ENCODE data around the gene TAGLN2. TPM values are rescaled to one million over a fixed set of nuclear protein-coding genes. Genes with fewer than 3 reads are reported as not detected.

The TAGLN2 gene
- total and polyA plus RNA-seq, 9 of the 15 experiments (the other 6 are each of a cell fraction or from before 2014, with no cell fraction given): 192 to 683 (median 455) TPM

DNA sequence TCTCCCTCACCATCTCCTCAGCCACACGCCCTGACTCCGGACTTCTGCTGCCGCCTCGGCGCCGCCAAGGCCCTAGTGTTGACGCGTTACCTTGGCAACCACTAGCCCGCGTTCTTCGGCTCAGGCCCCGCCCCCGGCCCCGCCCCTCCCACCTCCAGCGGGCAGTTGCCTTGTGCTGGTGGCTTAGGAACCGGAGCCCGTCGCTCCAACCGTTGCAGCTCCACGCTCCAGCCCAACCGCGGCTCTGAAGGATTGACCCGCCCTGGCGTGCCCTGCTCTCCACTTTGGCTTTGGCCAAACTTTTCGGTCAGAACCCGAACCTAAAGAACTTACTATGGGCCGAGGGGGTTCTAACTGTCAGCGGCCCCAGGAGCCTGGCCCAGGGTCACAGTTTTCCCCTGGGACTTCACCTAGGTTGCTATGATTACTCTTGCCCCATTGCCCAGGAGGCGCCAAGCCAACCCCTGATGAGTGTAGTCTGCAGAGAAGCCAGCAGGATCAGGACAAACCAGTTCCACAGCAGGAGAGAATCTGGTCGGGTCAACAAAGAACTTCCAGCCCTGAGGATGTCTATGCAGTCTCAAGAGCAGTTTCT, 25.1 kb downstream of the TAGLN2 start, which contains the start of gene CFAP45:
CFAP45 (minus strand) TSS at position 80 of the 595 bp plus-strand sequence; CDS start at position 13, 67 bp downstream.
- DNase-seq (ENCODE audit: extremely low read depth in 1 of 4, low spot score in 3 of 4) (peak; percentile 93 to 98 (median 96)), FAIRE-seq (peak; percentile 49), ATAC-seq (peak; percentile 98)
- Histone ChIP-seq H4K20me1 (replicated peaks; ENCODE audit: control insufficient read depth, insufficient read depth, low read length) (no peaks in the 10 kb centered on the region), H3K9me1 (ENCODE audit: control insufficient read depth, insufficient read depth, low read length) (no peaks in the 10 kb centered on the region), H3K4me2 (ENCODE audit: insufficient read depth, low read length) (peak within 1 kb of the TSS; percentile 50), H3K27ac (ENCODE audit: extremely low read depth, low read depth, low read length) (peak within 1 kb of the TSS; percentile 60; the same call in 1 of the 3 replicates), H3K79me2 (ENCODE audit: control insufficient read depth, insufficient read depth, low read length) (no peaks in the 10 kb centered on the region), H3K36me3 (ENCODE audit: control insufficient read depth, insufficient read depth, low read length) (no peaks in the 10 kb centered on the region), H3K4me1 (replicated peaks in 1 of 2; ENCODE audit: control insufficient read depth in 2 of 2, insufficient read depth in 2 of 2, low read length in 2 of 2) (peaks cover 18 to 30% of the 10 kb centered on the region in 2 experiments), H3K9me3 (replicated peaks; ENCODE audit: control insufficient read depth, insufficient read depth, low read depth, low read length) (no peaks in the 10 kb centered on the region), H3K4me3 (0 out of 2 replicates have a peak within 1 kb of the TSS, but pooled peaks have one; percentile 11), H2AFZ (ENCODE audit: low read depth, low read length) (peak within 1 kb of the TSS; percentile 88), H3K9ac (ENCODE audit: insufficient read depth in 1 of 2, low read depth in 2 of 2, low read length in 2 of 2) (peak within 1 kb of the TSS; percentile 36 to 88), H3K27me3 (ENCODE audit: control insufficient read depth in 2 of 2, insufficient read depth in 2 of 2, low read length in 2 of 2) (no peaks in the 10 kb centered on the region)
- ChIA-PET CTCF (ENCODE audit: low intra/inter-chr PET ratio) (no interaction called here), POLR2A (interaction anchor here (1.0 to 2.1 kb wide), 5 partner anchors 11 to 30 kb away, joined by 3 to 8 read pairs (median 4); partner anchors contain the start of gene TAGLN2)
- no TSS peak for BruUV-seq (replicated peaks)
- intact Hi-C loops (cut with micrococcal nuclease): loop anchor here (1.0 kb wide), 1 partner anchor 24 kb away; no protein-coding TSS in a partner anchor
- in situ Hi-C loops (cut with MboI): no loop called here
- 6% methylated on average over 27 of the region's 30 CpGs for WGBS (ENCODE audit: insufficient coverage, low coverage, missing lambda C conversion rate)
- TF ChIP-seq MAX (CRISPR knock-in tag; IDR thresholded peaks at IDR 0.05) (peak; percentile 24; the same call in 1 of the 2 replicates), ELF2 (CRISPR knock-in tag; IDR thresholded peaks at IDR 0.05) (no peak), MYC (IDR thresholded peaks at IDR 0.05; ENCODE audit: low read depth, low read length) (0 out of 2 replicates have a peak, but pooled peaks have one; percentile 21), MYC (CRISPR knock-in tag; IDR thresholded peaks at IDR 0.05; ENCODE audit: borderline replicate concordance, low read depth) (no peak), PTRF (tag; IDR thresholded peaks at IDR 0.05) (no peak), BMI1 (IDR thresholded peaks at IDR 0.05; ENCODE audit: low read length) (peak; percentile 86), RFX1 (IDR thresholded peaks at IDR 0.05) (peak; percentile 97), CGGBP1 (CRISPR knock-in tag; IDR thresholded peaks at IDR 0.05) (no peak), LEF1 (IDR thresholded peaks at IDR 0.05) (no peak), HDAC8 (tag; IDR thresholded peaks at IDR 0.05) (no peak), PHTF2 (CRISPR knock-in tag; IDR thresholded peaks at IDR 0.05) (no peak), NUFIP1 (IDR thresholded peaks at IDR 0.05; ENCODE audit: partially characterized antibody) (no peak), NR2F6 (CRISPR knock-in tag; IDR thresholded peaks at IDR 0.05) (no peak), SP2 (IDR thresholded peaks at IDR 0.05; ENCODE audit: extremely low read depth, low read depth, low read length, poor library complexity, severe bottlenecking) (no peak), ZNF445 (CRISPR knock-in tag; IDR thresholded peaks at IDR 0.05; ENCODE audit: low read depth) (no peak)
- TF ChIP-seq, protein P1, sequence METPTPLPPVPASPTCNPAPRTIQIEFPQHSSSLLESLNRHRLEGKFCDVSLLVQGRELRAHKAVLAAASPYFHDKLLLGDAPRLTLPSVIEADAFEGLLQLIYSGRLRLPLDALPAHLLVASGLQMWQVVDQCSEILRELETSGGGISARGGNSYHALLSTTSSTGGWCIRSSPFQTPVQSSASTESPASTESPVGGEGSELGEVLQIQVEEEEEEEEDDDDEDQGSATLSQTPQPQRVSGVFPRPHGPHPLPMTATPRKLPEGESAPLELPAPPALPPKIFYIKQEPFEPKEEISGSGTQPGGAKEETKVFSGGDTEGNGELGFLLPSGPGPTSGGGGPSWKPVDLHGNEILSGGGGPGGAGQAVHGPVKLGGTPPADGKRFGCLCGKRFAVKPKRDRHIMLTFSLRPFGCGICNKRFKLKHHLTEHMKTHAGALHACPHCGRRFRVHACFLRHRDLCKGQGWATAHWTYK (CRISPR knock-in tag; IDR thresholded peaks at IDR 0.05): 0 out of 2 replicates have a peak, but pooled peaks have one; percentile 24
- TF ChIP-seq, protein P2, sequence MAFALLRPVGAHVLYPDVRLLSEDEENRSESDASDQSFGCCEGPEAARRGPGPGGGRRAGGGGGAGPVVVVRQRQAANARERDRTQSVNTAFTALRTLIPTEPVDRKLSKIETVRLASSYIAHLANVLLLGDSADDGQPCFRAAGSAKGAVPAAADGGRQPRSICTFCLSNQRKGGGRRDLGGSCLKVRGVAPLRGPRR (CRISPR knock-in tag; IDR thresholded peaks at IDR 0.05): no peak
